Natural killer cell (primary cell): ENCODE results near the gene P2RX4. TPM values are rescaled to one million over a fixed set of nuclear protein-coding genes. Genes with fewer than 3 reads are reported as not detected.

Experiments
- ATAC-seq, 3 donors: fragments of 150-1000 bp in 2 of 3; fragments of 200-7000 bp in 1 of 3; cut with Tn5 transposase; 1 replicate in 1 of 3; 2 replicates in 2 of 3; pipeline ENCODE4 v1.10.0; 2021; ENCODE audit warnings: mild to moderate bottlenecking in 2 of 3, moderate library complexity in 2 of 3
- DNase-seq, 2 donors: peaks; one replicate each; pipeline versions ENCODE4 v3.0.0 to v3.0.0-alpha.2; 2013 to 2021; ENCODE audit warnings: mixed read lengths in 1 of 2
- H3K27ac ChIP-seq: one replicate; pipeline ENCODE4 v1.5.1; 2013; ENCODE audit warnings: mild to moderate bottlenecking, low read length
- H3K27me3 ChIP-seq: one replicate; pipeline ENCODE4 v1.6.1; 2013; ENCODE audit warnings: low read length; ENCODE audit not compliant: control insufficient read depth, insufficient read depth
- H3K36me3 ChIP-seq: one replicate; pipeline ENCODE4 v1.6.1; 2013; ENCODE audit warnings: low read length; ENCODE audit not compliant: control insufficient read depth, insufficient read depth
- H3K4me1 ChIP-seq: one replicate; pipeline ENCODE4 v1.6.1; 2013; ENCODE audit warnings: low read length; ENCODE audit not compliant: control insufficient read depth, insufficient read depth
- H3K4me3 ChIP-seq: one replicate; pipeline ENCODE4 v1.5.1; 2013; ENCODE audit warnings: low read length
- H3K9me3 ChIP-seq: one replicate; pipeline ENCODE4 v1.6.1; 2013; ENCODE audit warnings: low read length; ENCODE audit not compliant: control insufficient read depth, insufficient read depth
- H3K27ac Mint-ChIP-seq, 2 donors: one replicate each; pipeline ENCODE4 v1.8.0; 2022; ENCODE audit warnings: mild to moderate bottlenecking in 2 of 2, mixed read lengths in 2 of 2, moderate library complexity in 1 of 2
- H3K27me3 Mint-ChIP-seq, 2 donors: one replicate each; pipeline ENCODE4 v1.8.0; 2022; ENCODE audit warnings: low read depth in 2 of 2, mixed read lengths in 2 of 2
- H3K36me3 Mint-ChIP-seq: one replicate; pipeline ENCODE4 v1.8.0; 2022; ENCODE audit warnings: mixed read lengths
- H3K4me1 Mint-ChIP-seq, 2 donors: one replicate each; pipeline ENCODE4 v1.8.0; 2022; ENCODE audit warnings: mixed read lengths in 2 of 2
- H3K4me3 Mint-ChIP-seq: one replicate; pipeline ENCODE4 v1.8.0; 2022; ENCODE audit warnings: mild to moderate bottlenecking, moderate library complexity, mixed read lengths
- H3K9me3 Mint-ChIP-seq, 2 donors: one replicate each; pipeline ENCODE4 v1.8.0; 2022; ENCODE audit warnings: mixed read lengths in 2 of 2
- CTCF ChIP-seq: fragments of 200-600 bp; IDR thresholded peaks from one replicate; pipeline ENCODE4 v1.8.0; 2022; ENCODE audit warnings: antibody characterized with exemption
- WGBS: methylation state at CpG from one replicate; pipeline ENCODE4 v1.1.7; 2013; ENCODE audit warnings: missing lambda C conversion rate; ENCODE audit not compliant: insufficient coverage; 5-methylcytosine and 5-hydroxymethylcytosine counted together
- intact Hi-C: fragments of 100-400 bp; cut with micrococcal nuclease; formaldehyde crosslinking; loops from one replicate; pipeline ENCODE4 v1.14.2; 2022
- total RNA-seq, 4 donors: library from RNA; stranded (reverse); fragments of 120-200 nt in 1 of 4; gene quantifications; one replicate each; pipeline versions ENCODE4 v1.2.3 to v1.2.4, GENCODE V29; 2013 to 2022

Gene P2RX4
- total RNA-seq, 3 donors from 2014 or later (not counting 1 experiment from before 2014, with no cell fraction given): 34.8 to 39.3 (median 38.2) TPM

- H3K36me3 Mint-ChIP-seq: no peaks in the 10 kb centered on the region
- no peak for DNase-seq
- Histone ChIP-seq H3K4me1 (peaks cover 37% of the 10 kb centered on the region), H3K27me3 (no peaks in the 10 kb centered on the region), H3K4me3 (no peak overlapping the region), H3K36me3 (peaks cover 20% of the 10 kb centered on the region), H3K27ac (no peak overlapping the region), H3K9me3 (no peaks in the 10 kb centered on the region)
- H3K4me3 Mint-ChIP-seq: no peak overlapping the region
- no peak for TF ChIP-seq CTCF
- no peak for ATAC-seq
- intact Hi-C loops: no loop called here
- H3K27me3 Mint-ChIP-seq: no peaks in the 10 kb centered on the region
- H3K9me3 Mint-ChIP-seq: no peaks in the 10 kb centered on the region
- peaks cover 29 to 30% of the 10 kb centered on the region in 2 donors for H3K4me1 Mint-ChIP-seq
- WGBS: 84% methylated on average over 7 of the region's 8 CpGs
- H3K27ac Mint-ChIP-seq: peak overlapping the region; percentile 97 to 98
Measured at GRCh38 chr12:121237415-121237814, 27.5 kb downstream of the P2RX4 start.

GRCh38 chr12:121238086-121238485 is 28.2 kb downstream of the P2RX4 start:
- no peak overlapping the region for H3K4me3 ChIP-seq
- ATAC-seq: no peak
- H3K4me3 Mint-ChIP-seq: no peak overlapping the region

GRCh38 chr12:121238604-121239350 is 28.8 kb downstream of the P2RX4 start:
- no peak for TF ChIP-seq CTCF
- no peak overlapping the region for H3K4me3 ChIP-seq

More at GRCh38 chr12:121238086-121238485, 28.2 kb downstream of the P2RX4 start:
- H3K4me1 ChIP-seq: peaks cover 37% of the 10 kb centered on the region
- no peak for TF ChIP-seq CTCF
- 92% methylated on average over 4 of the region's 4 CpGs for WGBS
- no peaks in the 10 kb centered on the region for H3K9me3 Mint-ChIP-seq
- no peaks in the 10 kb centered on the region for H3K27me3 ChIP-seq
- H3K27ac ChIP-seq: no peak overlapping the region
- H3K4me1 Mint-ChIP-seq: peaks cover 29 to 30% of the 10 kb centered on the region in 2 donors
- intact Hi-C loops: no loop called here
- H3K9me3 ChIP-seq: no peaks in the 10 kb centered on the region
- peak overlapping the region; percentile 97 to 98 for H3K27ac Mint-ChIP-seq
- H3K36me3 Mint-ChIP-seq: no peaks in the 10 kb centered on the region
- H3K36me3 ChIP-seq: peaks cover 16% of the 10 kb centered on the region
- no peak for DNase-seq
- H3K27me3 Mint-ChIP-seq: no peaks in the 10 kb centered on the region

More at GRCh38 chr12:121238604-121239350, 28.8 kb downstream of the P2RX4 start:
- H3K4me1 Mint-ChIP-seq: peaks cover 29 to 30% of the 10 kb centered on the region in 2 donors
- H3K27me3 ChIP-seq: no peaks in the 10 kb centered on the region
- H3K36me3 ChIP-seq: peaks cover 9% of the 10 kb centered on the region
- ATAC-seq (no peak), DNase-seq (peak in 1 of 2 donors; percentile 27)
- no peaks in the 10 kb centered on the region for H3K9me3 ChIP-seq
- WGBS: 71% methylated on average over 7 of the region's 7 CpGs
- no peak overlapping the region for H3K4me3 Mint-ChIP-seq
- peak overlapping the region; percentile 97 to 98 for H3K27ac Mint-ChIP-seq
- H3K9me3 Mint-ChIP-seq: no peaks in the 10 kb centered on the region
- peak overlapping the region; percentile 84 for H3K27ac ChIP-seq
- no peaks in the 10 kb centered on the region for H3K27me3 Mint-ChIP-seq
- H3K4me1 ChIP-seq: peaks cover 37% of the 10 kb centered on the region
- H3K36me3 Mint-ChIP-seq: no peaks in the 10 kb centered on the region
- intact Hi-C loops: no loop called here
